DMS53 treated with DMSO at 0.1 percent for 48 hours (cell line): ENCODE results near the gene DDX39A.
"Not testable (repeated sequence)": the region's sequence is repeated elsewhere in the genome, so short reads cannot be mapped to it uniquely, and the experiment has no call there.

Experiments
- DNase-seq: peaks from one replicate; lab custom pipeline; 2025; ENCODE audit not compliant: unreplicated experiment; lab: John Stamatoyannopoulos, UW

Gene DDX39A

DNA sequence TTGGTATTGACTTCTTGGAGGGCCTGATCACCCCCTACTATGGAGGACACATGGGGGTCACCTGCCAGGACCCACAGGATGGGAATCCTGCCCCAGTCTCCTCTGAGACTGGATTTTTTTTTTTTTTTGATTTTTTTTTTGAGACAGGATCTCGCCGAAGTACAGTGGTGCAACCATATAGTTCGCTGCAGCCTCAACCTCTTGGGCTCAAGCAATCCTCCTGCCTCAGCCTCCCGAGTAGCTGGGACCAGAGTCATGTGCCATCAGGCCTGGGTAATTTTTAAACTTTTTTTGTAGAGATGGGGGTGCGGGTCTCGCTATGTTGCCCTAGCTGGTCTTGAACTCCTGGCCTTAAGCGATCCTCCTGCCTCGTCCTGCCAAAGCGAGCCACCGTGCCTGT, 52.1 kb downstream of the DDX39A start:
- no peak for DNase-seq

DNA sequence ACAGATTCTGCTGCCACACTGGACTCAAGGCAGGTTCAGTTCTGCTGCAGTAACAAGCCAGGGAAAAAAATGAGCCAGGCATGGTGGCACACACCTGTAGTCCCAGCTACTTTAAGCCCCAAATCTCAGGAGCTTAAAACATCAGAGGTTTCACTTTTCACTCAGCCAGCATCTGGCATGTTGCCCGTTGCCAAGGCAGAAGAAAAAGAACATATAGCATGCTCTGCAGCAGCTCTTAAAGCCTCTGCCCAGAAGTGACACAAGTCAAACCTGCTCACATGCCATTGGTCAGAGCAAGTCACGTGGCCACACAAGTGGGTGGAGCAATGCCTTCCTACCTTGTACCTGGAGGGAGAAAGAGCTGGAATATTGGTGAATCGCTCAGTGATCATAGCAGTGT, 52.6 kb downstream of the DDX39A start:
- peak; percentile 70 for DNase-seq

DNA sequence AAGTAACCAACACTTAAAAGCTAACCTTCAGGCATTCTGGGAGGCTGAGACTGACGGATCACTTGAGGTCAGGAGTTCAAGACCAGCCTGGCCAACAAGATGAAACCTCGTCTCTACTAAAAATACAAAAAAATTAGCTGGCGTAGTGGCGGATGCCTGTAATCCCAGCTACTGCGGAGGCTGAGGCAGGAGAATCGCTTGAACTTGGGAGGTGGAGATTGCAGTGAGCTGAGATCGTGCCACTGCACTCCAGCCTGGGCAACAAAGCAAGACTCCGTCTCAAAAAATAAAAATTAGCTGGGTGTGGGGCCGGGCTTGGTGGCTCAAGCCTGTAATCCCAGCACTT, 55.1 kb downstream of the DDX39A start:
- not testable (repeated sequence) for DNase-seq

DNA sequence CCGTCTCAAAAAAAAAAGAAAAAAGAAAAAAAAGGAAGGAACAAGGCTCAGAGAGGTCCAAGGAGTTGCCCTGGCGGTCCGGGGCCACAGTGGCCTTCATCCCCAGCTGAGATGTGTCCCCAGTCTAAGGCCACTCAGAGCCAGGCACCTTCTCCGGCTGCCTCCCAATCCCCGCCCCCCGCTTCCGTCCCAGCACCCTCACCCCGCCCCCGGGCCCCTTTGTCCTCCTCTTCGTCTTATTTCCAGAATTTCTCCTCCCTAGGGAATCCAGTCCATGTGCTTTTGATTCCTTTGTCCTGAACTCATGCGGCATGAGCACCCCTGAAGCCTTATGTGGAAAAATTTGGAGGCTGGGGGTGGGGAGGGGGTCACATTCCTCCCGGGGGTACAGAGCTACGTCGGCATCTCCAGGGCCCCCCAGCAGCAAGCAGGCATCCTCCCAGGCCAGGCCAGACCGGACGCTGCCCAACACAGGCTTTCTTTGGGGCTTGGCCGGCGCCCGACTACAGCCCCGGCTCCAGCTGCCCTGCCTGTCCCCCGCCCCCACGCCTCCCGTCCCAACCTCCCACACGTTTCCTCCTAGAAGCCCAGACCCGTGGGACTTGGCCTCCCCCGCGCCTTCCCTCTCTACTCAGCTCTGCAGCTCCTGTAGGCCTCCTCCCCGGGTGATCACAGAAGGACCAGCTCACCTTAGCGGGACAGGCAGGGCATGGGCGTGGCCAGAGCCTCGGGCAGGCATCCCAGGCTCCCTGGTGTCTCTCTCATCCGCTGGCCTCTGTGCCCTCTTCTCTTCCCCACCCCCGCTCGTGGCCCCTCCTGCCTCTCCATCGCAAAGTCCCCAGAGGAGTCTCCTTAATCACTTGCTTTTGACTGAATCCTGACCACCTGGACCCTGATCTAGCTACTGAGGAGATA, 55.7 kb downstream of the DDX39A start:
- DNase-seq: peak; percentile 43

DNA sequence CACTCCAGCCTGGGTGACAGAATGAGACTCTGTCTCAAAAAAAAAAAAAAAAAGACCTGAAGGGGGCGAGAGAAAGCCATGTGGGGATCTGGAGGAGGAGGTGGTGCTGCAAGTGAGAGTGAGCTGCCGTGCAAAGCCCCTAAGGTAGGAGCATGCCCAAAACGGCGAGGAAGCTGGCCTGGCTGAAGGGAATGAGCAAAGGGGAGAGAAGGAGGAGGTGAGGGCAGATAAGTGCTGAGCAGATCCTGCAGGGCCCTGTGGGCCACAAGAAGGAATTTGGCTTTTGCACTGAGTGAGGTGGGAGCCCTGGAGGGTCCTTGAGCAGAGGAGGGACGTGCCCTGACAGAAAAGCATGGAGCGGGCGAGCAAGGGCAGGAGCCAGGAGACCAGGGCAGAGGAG, 57.3 kb downstream of the DDX39A start:
- DNase-seq: no peak
